ENCODE results near the gene PCCA.
"Not testable (repeated sequence)": the region's sequence is repeated elsewhere in the genome, so short reads cannot be mapped to it uniquely, and the experiment has no call there.

DNA sequence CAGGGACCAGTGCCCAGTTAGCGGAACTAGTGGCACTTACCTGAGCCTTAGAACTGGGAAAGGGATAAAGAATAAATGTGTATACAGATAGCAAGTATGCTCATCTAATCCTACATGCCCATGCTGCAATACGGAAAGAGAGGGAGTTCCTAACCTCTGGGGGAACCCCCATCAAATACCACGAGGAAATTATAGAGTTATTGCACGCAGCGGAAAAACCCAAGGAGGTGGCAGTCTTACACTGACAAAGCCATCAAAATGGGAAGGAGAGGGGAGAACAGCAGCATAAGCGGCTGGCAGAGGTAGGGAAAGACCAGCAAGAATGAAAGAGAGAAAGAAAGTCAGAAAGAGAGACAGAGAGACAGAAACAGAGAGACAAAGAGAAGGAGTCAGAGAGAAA, 5.5 kb upstream of the PCCA start:
- TF ChIP-seq TARDBP (IDR thresholded peaks at IDR 0.05); L3MBTL2 (conservative IDR thresholded peaks at IDR 0.05); ELF4 (IDR thresholded peaks at IDR 0.05); BHLHE40 (IDR thresholded peaks at IDR 0.05; ENCODE audit: borderline replicate concordance); FOXM1 (IDR thresholded peaks at IDR 0.05; ENCODE audit: borderline replicate concordance): not testable (repeated sequence)
